DOHH2 (cell line): ENCODE measurements around the gene CEP112.

Source experiments
- CTCF ChIP-seq: fragments of 200-600 bp; sonication (generic); IDR thresholded peaks from one replicate; pipeline ENCODE4 v1.5.1; 2014; ENCODE audit warnings: antibody characterized with exemption, mild to moderate bottlenecking, low read depth, low read length; ENCODE audit not compliant: poor library complexity, severe bottlenecking
- EZH2phosphoT487 ChIP-seq: fragments of 200-600 bp; sonication (generic); IDR thresholded peaks from 2 replicates; pipeline ENCODE4 v1.6.1; 2017; ENCODE audit warnings: borderline replicate concordance, mild to moderate bottlenecking, antibody characterized with exemption, low read length, moderate library complexity, mixed read lengths

GRCh38 chr17:65819810-65820209 lies 372.1 kb downstream of the CEP112 start:
- no peak for TF ChIP-seq CTCF
- no peak for TF ChIP-seq EZH2phosphoT487
